ENCODE measurements around the gene PIAS1. TPM values are rescaled to one million over a fixed set of nuclear protein-coding genes. Genes with fewer than 3 reads are reported as not detected.
"Not testable (repeated sequence)": the region's sequence is repeated elsewhere in the genome, so short reads cannot be mapped to it uniquely, and the experiment has no call there.

Gene PIAS1
- total RNA-seq = 6.8 and 9.1 TPM in 2 replicates

DNA sequence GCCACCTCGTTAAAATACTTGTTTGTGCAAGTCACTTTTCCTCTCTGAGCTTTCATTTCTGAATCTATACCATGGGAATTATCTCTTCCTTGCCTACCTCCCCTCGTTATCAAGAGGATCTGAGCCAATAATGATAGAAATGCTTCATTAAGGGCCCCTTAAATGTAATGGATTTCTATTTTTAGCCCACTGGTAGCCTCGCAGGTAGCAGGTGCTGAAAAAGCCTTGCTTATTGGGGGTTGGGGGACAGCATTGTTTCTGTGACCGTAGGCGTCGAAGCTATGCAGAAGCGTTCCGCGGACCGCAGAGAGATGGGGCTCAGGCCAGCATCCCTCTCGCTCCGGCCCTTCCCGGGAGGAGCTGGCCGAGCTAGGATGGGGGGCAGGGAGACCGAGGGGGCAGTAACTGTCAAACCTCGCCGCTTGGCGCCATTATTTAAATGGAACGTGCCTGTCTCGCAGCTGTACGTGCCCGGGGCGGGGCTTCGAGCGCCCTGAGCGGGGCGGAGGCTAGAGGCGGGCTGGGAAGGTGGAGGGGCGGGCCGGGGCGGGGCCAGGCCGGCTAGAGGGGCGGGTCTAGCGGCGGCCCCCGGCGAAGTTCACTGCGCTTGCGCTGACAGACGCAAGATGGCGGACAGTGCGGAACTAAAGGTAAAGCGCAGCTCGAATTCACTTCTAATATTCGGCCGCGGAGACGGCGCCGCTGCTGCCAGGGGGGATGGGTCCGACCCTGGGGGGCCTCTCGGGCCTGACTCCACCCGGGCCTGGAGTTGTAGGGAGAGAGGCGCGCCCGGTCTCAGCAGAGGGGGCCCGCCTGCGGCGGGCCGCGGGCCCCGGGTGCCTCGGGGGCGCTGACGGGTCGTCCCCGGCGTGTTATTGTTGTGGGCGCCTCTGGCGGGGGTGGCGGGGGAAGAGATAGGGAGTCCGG is at the start of gene PIAS1:
Gene PIAS1 (plus strand): TSS at position 615 of the 927 bp plus-strand sequence. CDS start 12 bp downstream, at position 627.
- peak; percentile 73 for DNase-seq (ENCODE audit: low read depth)
- Histone ChIP-seq H3K36me3 (ENCODE audit: control insufficient read depth, insufficient read depth, low read length) (no peaks in the 10 kb centered on the region), H3K4me3 (ENCODE audit: low read depth, low read length) (peak within 1 kb of the TSS; percentile 95), H3K27me3 (ENCODE audit: control insufficient read depth, insufficient read depth, low read length) (no peaks in the 10 kb centered on the region)
- TF ChIP-seq, protein P1, sequence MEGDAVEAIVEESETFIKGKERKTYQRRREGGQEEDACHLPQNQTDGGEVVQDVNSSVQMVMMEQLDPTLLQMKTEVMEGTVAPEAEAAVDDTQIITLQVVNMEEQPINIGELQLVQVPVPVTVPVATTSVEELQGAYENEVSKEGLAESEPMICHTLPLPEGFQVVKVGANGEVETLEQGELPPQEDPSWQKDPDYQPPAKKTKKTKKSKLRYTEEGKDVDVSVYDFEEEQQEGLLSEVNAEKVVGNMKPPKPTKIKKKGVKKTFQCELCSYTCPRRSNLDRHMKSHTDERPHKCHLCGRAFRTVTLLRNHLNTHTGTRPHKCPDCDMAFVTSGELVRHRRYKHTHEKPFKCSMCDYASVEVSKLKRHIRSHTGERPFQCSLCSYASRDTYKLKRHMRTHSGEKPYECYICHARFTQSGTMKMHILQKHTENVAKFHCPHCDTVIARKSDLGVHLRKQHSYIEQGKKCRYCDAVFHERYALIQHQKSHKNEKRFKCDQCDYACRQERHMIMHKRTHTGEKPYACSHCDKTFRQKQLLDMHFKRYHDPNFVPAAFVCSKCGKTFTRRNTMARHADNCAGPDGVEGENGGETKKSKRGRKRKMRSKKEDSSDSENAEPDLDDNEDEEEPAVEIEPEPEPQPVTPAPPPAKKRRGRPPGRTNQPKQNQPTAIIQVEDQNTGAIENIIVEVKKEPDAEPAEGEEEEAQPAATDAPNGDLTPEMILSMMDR (IDR thresholded peaks at IDR 0.05; ENCODE audit: insufficient read depth, low read length, severe bottlenecking) = no peak
- no peak for FAIRE-seq

DNA sequence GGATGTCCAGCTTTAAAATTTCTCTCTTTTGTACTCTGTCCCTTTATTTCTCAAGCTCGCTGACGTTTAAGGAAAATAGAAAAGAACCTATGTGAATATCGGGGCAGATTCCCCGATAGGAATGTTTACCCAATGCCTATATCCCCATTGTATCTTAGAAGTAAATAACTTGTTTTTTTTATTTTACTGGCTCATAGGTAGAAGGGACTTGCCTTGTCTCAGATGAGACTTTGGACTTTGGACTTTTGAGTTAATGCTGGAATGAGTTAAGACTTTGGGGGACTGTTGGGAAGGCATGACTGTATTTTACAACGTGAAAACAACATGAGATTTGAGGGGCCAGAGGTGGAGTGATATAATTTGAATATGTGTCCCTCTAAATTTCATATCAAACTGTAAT is 46.5 kb upstream of the PIAS1 start:
- not testable (repeated sequence) for DNase-seq (ENCODE audit: low read depth); H3K4me3 ChIP-seq (ENCODE audit: low read depth, low read length); H3K36me3 ChIP-seq (ENCODE audit: control insufficient read depth, insufficient read depth, low read length); H3K27me3 ChIP-seq (ENCODE audit: control insufficient read depth, insufficient read depth, low read length); FAIRE-seq

DNA sequence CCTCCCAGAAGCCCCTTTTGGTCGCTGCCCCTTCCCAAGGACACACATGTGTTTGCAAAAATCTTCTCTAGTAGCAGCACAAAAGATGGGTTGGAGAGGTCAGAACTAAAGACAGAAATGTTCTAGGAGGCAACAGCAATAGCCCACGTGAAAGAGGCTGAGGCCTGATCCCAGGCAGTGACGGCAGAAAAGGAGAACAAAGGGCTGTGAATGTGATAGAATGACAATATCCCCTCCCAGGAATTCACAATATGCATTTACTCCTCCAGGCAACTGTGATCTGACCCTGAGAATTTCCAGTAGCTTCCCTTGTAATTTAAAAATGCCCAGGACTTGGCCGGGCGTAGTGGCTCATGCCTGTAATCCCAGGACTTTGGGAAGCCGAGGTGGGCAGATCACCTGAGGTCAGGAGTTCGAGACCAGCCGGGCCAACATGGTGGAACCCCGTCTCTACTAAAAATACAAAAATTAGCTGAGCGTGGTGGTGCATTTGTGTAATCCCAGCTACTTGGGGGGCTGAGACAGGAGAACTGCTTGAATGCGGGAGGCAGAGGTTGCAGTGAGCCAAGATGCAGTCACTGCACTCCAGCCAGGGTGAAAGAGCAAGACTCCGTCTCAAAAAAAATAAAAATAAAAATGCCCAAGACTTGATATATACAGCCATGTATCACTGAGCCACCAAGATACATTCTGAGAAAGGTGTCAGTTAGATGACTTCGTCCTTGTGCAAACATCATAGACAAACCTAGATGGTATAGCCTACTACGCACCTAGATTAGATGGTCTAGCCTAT is 43.6 kb upstream of the PIAS1 start:
- Histone ChIP-seq H3K27me3 (ENCODE audit: control insufficient read depth, insufficient read depth, low read length) (no peaks in the 10 kb centered on the region), H3K36me3 (ENCODE audit: control insufficient read depth, insufficient read depth, low read length) (no peaks in the 10 kb centered on the region), H3K4me3 (ENCODE audit: low read depth, low read length) (no peak overlapping the region)
- TF ChIP-seq, protein P1 (IDR thresholded peaks at IDR 0.05; ENCODE audit: insufficient read depth, low read length, severe bottlenecking) = no peak
- DNase-seq (ENCODE audit: low read depth) = no peak
- no peak for FAIRE-seq

DNA sequence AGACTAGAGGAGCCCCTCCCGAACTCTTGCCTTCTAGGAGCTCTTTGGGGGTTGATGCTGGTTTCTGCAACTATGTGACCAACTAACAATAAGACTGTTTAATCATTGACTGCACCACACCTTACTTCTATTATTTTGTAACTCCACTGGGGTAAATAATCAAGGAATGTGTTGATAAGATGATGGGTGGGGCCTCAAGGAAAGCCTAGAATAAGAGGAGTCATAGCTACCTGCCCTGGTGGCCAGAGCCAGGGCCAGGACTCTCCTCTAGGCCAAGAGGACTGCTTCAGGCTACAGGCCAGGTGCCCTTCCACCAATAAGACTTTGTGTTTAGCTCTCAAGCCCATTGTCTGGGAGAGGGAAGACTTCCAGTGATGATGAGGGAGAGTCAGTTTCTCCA is 41.2 kb upstream of the PIAS1 start:
- Histone ChIP-seq H3K27me3 (ENCODE audit: control insufficient read depth, insufficient read depth, low read length) (no peaks in the 10 kb centered on the region), H3K4me3 (ENCODE audit: low read depth, low read length) (no peak overlapping the region), H3K36me3 (ENCODE audit: control insufficient read depth, insufficient read depth, low read length) (no peaks in the 10 kb centered on the region)
- FAIRE-seq (no peak), DNase-seq (ENCODE audit: low read depth) (peak; percentile 14)
- TF ChIP-seq, protein P1 (IDR thresholded peaks at IDR 0.05; ENCODE audit: insufficient read depth, low read length, severe bottlenecking) = no peak

DNA sequence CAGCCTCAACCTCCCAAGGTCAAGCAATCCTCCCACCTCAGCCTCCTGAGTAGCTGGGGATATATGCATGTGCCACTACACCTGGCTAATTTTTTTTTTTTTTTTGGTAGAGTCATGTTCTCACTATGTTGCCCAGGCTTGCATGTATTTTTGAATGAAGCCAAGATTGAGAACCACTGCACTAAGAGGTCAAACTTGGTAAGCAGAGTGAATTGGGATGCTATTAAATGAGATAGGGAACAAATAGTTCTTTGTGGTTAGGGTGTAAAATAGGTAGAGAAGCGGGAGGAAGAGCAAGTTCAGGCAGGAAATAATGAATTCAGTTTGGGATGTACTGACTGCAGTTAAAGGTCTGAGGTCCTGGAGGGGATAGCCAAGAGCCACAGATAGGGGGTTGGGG is 39.9 kb upstream of the PIAS1 start:
- Histone ChIP-seq H3K4me3 (ENCODE audit: low read depth, low read length) (no peak overlapping the region), H3K36me3 (ENCODE audit: control insufficient read depth, insufficient read depth, low read length) (no peaks in the 10 kb centered on the region), H3K27me3 (ENCODE audit: control insufficient read depth, insufficient read depth, low read length) (no peaks in the 10 kb centered on the region)
- no peak for FAIRE-seq
- DNase-seq (ENCODE audit: low read depth) = peak; percentile 34
- TF ChIP-seq, protein P1 (IDR thresholded peaks at IDR 0.05; ENCODE audit: insufficient read depth, low read length, severe bottlenecking) = no peak

DNA sequence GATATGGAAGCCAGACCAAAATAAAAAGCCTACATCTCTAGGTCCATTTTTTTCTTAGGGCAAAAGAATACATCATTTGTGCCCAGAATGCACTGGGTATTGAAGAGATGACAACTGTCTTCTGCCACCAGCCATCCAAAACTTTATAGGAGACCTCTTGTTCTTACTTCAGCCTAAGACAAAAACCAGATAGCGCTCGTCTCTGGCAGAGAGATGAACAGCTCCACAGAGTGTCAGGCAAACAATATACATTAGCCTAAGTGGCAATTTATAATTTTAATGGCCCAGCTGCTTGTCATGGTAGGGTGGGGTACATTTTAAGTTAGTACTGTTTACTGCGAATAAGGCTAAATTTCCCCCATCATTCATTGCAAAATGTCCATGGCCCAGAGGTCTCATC is 38.9 kb upstream of the PIAS1 start:
- Histone ChIP-seq H3K4me3 (ENCODE audit: low read depth, low read length) (no peak overlapping the region), H3K36me3 (ENCODE audit: control insufficient read depth, insufficient read depth, low read length) (no peaks in the 10 kb centered on the region), H3K27me3 (ENCODE audit: control insufficient read depth, insufficient read depth, low read length) (no peaks in the 10 kb centered on the region)
- DNase-seq (ENCODE audit: low read depth) = no peak
- TF ChIP-seq, protein P1 (IDR thresholded peaks at IDR 0.05; ENCODE audit: insufficient read depth, low read length, severe bottlenecking) = no peak
- FAIRE-seq = no peak

Measured in bronchial epithelial cell (primary cell).